OCI-LY7 (cell line): Measurements from ENCODE around the gene TEX9.

Experiments
- EZH2phosphoT487 ChIP-seq: fragments of 200-600 bp; sonication (generic); IDR thresholded peaks from 2 replicates; pipeline ENCODE4 v1.6.1; 2018; ENCODE audit warnings: low read depth, borderline replicate concordance, mild to moderate bottlenecking, mixed run types, antibody characterized with exemption, low read length, moderate library complexity, mixed read lengths
- TF ChIP-seq, protein P1 (sequence below): fragments of 200-600 bp; sonication (generic); conservative IDR thresholded peaks from 2 replicates; pipeline ENCODE4 v1.5.1; 2014; ENCODE audit warnings: mild to moderate bottlenecking, antibody characterized with exemption, low read length, moderate library complexity, mixed read lengths

DNA sequence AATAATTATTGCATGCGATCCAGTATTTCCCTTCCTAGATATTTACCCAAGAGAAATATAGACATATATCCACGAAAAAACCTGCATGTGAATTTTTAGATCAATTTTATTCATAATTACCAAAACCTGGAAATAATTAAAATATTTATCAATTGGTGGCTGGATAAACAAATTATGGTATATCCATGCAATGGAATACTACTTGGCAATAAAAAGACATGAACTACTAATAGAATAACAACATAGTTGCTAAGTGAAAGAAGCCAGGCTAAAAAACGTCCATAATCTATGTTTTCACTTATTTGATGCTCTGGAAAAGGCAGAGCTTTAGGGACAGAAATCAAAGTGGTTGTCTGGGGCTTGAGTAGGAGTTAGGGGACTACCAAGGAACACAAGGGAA, 20.7 kb downstream of the TEX9 start:
- TF ChIP-seq EZH2phosphoT487: no peak
- TF ChIP-seq, protein P1, sequence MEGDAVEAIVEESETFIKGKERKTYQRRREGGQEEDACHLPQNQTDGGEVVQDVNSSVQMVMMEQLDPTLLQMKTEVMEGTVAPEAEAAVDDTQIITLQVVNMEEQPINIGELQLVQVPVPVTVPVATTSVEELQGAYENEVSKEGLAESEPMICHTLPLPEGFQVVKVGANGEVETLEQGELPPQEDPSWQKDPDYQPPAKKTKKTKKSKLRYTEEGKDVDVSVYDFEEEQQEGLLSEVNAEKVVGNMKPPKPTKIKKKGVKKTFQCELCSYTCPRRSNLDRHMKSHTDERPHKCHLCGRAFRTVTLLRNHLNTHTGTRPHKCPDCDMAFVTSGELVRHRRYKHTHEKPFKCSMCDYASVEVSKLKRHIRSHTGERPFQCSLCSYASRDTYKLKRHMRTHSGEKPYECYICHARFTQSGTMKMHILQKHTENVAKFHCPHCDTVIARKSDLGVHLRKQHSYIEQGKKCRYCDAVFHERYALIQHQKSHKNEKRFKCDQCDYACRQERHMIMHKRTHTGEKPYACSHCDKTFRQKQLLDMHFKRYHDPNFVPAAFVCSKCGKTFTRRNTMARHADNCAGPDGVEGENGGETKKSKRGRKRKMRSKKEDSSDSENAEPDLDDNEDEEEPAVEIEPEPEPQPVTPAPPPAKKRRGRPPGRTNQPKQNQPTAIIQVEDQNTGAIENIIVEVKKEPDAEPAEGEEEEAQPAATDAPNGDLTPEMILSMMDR: no peak
